NT2/D1 (cell line): ENCODE data around the gene FOSB.

ENCODE experiments used
- SUZ12 ChIP-seq: IDR thresholded peaks from 2 replicates; pipeline ENCODE4 v1.6.1; 2011; ENCODE audit not compliant: insufficient read length, insufficient read depth; ENCODE audit errors: extremely low read depth
- YY1 ChIP-seq: IDR thresholded peaks from 2 replicates; pipeline ENCODE4 v1.6.1; 2011; ENCODE audit not compliant: insufficient read length, insufficient read depth
- ZNF274 ChIP-seq: IDR thresholded peaks from 2 replicates; pipeline ENCODE4 v1.6.1; 2011; ENCODE audit warnings: mild to moderate bottlenecking, low read depth, low read length

DNA sequence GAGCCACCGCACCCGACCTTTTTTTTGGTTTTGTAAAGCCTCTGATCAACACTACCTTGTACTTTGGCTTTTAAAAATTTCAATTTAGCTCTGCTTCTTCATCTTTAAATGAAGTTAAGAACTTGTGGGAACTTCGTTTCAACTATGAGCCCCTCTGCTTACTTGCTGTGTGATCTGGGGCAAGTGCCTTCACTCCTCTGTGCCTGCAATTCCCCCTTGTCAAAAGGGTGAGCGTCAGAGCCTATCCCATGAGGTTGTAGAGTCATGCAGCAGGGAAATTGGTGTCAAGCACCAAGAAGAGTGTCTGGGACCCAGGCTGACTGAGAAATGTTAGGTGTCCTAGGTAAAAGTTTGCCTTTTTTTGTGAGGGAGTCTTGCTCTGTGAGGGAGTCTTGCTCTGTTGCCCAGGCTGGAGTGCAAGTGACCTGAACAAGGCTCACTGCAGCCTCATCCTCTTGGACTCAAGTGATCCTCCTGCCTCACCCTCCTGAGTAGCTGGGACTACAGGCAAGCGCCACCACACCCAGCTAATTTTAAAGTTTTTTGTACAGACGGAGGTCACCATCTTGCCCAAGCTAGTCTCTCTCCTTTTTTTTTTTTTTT, 45.2 kb downstream of the FOSB start:
- TF ChIP-seq YY1 (no peak), ZNF274 (no peak), SUZ12 (no peak)
